Measurements from ENCODE around the gene PTGR1.
A peak's percentile ranks its signal among the peaks of the same experiment; 100 is the strongest.
"Not testable (repeated sequence)": the region's sequence is repeated elsewhere in the genome, so short reads cannot be mapped to it uniquely, and the experiment has no call there.

The PTGR1 gene

DNA sequence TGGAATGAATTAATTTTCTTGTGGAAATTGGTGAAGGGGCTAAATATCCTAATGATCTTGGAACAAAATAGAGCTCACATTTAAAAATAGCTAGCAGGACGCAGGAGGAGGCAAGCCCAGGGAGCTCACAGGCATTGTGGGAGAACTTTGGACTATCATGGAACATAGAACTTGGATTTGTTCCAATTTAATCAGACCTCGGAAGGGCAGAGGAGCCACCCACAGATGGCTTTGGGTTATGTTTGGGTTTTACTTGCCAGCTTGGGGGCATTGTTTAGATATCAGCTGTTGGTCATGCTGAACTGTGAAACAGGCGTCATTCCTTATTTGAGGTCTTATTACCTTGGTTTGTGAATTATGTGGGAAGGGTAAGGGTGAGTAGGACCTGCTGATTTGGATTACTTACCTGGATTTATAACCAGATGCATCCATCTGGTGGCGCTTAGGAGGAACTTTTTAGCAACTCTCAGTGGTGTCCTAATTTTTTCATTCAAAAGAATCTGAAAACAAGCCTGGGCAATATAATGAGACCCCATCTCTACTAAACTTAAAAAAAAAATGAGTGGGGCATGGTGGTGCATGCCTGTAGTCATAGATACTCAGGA lies 14.1 kb upstream of the PTGR1 start:
- no peak for DNase-seq (ENCODE audit: low read depth in 2 of 2)

DNA sequence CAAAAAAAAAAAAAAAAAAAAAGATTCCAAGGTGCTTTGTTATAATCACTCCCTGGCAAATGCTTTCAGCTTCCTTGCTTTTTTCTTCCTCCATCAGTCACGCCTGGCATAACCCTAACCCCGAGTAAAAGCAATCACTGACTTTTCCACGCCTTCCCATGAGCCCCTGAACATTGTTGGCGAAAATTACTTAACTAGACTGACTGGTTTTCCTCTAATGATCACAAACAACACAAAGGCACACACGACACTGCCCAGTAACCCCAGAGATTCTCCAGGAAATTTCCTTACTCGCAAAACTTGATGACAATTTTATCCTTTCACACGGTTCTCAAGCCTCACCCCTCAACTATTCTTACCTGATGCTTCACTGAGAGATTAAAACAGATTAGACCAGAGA lies 11.4 kb upstream of the PTGR1 start:
- DNase-seq (ENCODE audit: low read depth in 2 of 2), result no peak

DNA sequence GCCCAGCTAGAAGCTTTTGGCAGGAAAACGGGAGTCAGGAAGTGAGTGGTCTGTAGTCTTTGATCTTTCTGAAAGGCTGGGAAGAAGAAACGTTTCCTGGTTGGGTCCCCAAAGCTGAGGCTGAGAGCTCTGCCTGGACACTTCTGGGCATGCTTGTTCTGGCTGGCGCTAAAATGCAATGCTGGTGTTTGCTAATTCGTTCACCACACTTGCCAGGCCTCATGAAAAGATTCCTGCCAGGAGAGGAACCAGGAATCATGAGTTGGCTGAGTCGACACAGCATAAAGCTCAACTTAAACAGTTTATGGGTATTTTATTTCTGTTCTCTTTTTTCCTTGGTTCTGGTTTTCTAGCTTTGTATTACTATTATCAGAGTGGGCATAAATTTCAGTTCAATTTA lies 10.7 kb upstream of the PTGR1 start:
- DNase-seq (ENCODE audit: low read depth in 2 of 2), result no peak

DNA sequence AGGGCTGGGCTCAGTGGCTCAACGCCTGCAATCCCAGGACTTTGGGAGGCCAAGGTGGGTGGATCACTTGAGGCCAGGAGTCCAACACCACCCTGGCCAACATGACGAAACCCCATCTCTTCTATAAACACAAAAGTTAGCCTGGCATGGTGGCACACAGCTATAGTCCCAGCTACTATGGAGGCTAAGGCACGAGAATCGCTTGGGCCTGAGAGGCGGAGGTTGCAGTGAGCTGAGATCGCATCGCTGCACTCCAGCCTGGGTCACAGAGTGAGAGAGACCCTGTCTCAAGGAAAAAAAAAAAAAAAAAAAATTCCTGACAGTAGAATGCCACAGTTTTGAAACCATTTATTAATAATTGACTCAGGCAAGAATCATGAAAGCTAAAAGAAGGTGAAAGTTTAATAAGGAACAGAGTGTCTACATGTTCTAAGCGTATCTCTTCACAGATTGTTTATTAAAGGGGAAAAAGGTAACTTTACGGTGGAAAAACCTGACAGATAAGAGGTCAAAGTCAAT lies 5.7 kb upstream of the PTGR1 start:
- DNase-seq (ENCODE audit: low read depth in 2 of 2), result no peak

DNA sequence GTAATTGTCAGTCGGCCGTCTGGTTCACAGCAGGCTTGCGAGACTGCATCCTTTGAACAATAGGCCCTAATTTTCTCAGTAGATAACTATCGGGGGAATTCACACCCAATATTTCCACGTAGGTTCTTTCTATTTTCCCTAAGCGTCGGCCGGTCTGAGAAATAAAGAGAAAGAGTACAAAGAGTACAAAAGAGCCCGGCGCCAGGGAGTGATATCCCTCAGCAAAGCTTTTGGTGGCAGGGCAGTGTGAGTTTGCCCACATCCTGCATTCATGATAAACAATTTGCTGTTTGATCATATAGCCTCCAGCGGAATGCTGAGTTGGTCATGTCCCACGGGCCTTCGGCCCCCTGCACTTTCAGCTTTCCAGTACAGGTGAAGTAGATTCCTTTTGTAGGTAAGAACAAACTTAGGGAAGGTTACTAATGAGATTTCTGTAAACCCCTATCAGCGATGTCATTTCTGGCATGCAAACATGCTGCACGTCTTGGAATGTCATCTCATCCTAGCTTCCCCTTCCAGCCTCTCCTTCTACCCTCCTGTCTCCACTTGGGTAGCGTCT lies 4.7 kb upstream of the PTGR1 start:
- DNase-seq (ENCODE audit: low read depth in 2 of 2), result no peak

DNA sequence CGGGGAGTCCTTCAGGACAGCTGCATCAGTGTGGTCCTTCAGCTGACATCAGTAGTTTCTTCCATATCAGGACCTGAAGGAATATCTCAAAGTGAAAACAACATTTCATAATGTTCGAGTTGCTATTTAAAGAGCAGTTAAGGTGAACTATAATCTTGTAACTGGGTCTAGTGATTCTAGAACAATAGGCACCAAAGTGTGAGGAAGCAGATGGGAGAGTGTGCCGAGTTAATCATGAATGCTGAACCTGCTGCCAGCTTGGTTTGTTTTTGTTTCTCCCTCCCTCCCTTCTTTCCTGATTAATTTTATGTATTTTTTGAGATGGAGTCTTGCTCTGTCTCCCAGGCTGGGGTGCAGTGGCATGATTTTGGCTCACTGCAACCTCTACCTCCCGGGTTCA lies 3.6 kb upstream of the PTGR1 start:
- no peak for DNase-seq (ENCODE audit: low read depth in 2 of 2)

DNA sequence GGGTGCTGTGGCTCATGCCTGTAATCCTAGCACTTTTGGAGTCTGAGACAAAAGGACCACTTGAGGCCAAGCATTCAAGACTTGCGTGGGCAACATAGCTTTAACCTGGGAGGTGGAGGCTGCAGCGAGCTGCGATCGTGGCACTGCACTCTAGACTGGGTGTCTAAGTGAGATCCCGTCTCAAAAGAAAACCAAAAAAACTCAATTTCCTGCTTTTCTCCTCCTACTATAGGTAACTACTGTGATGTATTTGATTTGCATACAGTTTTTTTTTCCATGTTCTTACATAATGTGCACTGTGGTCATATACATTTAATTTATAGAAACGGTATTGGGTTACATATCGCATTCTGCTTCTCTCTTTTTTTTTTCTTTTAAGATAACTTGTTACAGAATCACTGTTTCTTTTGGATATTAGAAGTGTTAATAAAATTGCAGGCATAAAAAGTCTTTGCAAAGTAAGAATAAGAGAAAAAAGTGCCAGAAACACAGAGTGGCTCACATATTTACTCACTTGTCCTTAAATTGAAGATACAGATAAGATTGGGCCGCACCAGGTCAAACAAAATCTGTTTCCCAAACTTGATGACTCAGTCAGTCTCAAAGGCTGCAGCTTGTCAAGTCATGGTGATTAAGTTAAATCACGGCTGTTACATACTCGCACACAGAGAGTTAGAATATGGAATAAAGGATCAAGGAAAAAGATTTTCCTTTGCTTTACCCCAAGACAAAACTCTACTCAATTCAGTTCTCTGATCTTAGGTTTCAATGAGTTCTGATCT lies 2.0 kb upstream of the PTGR1 start:
- DNase-seq (ENCODE audit: low read depth in 2 of 2), result no peak

DNA sequence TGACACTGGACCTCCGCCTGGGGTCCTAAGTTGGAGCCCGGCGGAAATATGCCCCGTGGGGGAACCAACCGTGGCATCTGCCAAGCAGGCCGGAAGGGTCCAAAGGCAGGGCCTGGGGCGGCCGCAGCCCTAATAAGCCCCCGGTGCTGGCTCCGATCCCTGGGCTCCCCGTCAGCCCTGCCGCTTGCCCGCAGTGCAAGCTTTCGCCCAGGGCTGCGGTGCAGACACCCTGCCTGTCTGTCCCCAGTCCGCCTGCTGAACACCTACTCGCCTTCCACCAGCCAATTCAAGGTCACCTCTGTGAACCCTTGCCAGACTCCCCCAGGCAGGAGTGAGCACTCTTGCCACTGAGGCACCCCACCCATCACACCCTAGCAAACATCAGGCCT lies 502 bp upstream of the PTGR1 start:
- no peak for DNase-seq (ENCODE audit: low read depth in 2 of 2)

DNA sequence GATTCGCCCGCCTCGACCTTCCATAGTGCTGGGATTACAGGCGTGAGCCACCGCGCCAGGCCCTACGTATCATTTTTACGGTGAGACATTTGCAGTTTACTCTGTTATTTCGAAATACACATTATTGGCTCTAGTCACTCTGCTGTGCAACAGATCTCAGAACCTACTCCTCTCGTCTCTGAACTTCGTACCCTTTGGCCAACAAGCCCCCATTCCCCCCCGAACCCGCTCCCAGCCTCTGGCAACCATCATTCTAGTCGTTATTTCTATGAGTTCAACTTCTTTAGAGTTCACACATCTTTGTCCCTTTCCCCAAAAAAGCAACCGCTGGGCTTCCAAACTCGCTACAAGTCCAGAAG lies 735 bp downstream of the PTGR1 start:
- DNase-seq (ENCODE audit: low read depth in 2 of 2), result no peak

DNA sequence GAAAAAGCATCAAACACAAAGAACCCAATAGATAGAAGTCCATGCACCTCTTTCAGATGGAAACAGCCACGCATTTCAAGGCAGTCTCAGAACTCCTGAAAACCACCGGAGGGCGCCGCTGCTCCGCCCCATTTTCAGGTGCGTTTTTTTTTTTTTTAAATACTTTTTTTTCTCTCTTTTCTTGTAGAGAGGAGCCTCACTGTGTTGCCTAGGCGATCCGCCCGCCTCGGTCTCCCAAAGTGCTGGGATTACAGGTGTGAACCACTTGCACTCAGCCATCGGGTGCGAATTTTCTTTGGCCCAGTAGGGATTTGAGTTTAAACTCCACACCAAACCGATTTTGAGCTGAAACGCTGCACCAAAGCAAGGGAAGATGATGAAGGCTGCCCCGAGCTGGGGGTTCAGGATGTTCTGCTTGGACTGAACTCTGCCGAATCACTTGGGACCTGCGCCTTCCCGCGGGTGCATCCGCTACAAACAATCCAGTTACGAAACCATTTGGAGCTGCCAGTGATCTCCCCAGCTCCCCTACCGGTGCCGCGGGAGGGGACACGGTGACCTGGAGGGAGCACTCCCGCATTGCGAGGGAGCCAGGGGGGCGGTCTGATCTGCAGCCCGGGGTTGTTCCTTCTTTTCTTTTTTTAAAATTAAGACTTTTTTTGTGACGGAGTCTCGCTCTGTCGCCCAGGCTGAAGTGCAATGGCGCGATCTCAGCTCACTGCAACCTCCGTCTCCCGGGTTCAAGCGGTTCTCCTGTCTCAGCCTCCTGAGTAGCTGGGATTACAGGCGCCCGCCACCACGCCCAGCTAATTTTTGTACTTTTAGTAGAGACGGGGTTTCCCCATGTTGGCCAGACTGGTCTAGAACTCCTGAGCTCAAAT lies 1.4 kb downstream of the PTGR1 start:
- DNase-seq (ENCODE audit: low read depth in 2 of 2), result peak; percentile 14 to 25

DNA sequence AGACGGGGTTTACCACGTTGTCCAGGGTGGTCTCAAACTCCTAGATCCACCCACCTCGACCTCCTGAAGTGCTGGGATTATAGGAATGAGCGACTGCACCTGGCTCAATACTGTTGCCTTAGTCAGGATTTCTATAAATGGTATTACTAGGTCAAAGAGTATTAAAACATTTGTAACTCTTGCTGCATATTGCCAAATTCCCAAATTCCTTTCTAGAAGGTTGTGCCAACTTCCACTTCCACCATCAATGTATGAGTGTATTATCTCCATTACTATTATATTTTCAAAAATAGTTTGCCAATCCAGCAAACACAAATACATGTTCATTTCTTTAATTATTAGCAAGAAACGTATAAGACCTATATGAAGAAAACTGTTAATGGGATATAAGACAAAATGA lies 10.6 kb downstream of the PTGR1 start:
- no peak for DNase-seq (ENCODE audit: low read depth in 2 of 2)

DNA sequence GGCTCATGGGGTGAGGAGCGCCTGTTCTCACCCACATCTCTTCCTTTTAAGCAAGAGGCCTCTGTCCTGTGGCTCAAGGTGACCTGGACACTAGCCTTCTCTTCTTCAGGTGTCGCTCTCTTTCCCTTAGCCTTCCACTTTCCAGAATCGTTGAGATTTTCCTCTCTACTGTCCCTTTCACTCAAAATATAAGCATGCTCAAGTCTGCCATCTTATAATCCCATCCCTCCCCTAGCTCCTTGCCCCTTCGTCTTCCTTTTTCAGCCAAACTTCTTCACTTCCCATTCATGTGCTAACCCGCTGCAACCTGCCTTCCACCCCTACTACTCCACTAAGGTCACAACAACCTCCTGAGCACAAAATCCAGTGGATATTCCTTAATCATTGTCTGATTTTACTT lies 13.1 kb downstream of the PTGR1 start:
- DNase-seq (ENCODE audit: low read depth in 2 of 2), result no peak

DNA sequence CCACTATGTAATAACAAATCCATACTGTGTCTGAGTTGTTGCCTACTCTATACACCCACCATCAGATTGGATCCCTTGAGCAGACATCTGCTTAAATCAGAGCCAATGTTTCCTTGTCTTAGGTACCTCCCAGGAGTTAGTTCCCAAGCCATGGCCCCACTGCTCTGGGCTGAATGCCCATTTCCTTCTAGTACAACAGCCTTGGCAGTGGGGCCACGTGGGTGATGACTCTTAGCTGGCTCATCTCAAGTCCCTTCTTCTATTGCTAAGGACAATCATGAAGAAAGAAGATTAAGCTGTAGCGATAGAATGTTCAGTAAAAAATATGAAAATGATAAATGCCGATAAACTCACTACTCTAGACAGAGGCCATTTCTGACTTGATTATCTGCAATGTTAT lies 16.6 kb downstream of the PTGR1 start:
- DNase-seq (ENCODE audit: low read depth in 2 of 2), result no peak

DNA sequence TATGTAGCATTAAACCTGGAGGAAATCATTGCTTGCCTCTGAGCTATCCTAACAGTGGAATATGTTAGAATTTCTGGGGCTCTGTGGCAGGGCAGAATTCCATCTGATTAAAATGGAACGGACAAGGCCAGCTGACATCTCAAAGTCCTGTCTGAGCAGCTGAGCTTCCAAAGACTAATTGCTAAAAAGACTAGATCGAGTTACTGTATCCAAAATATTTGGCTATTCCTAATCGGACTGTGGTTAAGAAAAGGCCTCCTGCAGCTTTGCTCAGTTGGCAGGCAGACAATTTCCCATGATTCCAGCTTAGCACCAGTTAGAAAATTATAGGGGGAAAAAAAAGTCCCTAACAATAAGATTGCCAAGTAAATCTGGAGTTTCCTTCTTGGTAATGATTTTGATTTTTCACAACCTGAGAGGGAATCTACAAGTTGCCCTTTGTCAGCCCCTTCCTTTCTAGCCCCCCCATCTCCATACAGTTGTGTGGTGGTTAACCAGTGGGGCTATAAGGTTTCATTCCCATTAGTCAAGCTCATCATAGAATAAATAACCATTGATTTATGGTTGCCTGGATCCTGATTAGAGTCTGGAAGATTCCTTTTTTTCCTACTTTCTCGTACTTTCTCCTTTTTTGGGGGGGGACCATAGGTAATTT lies 26.4 kb downstream of the PTGR1 start:
- no peak for DNase-seq (ENCODE audit: low read depth in 2 of 2)

DNA sequence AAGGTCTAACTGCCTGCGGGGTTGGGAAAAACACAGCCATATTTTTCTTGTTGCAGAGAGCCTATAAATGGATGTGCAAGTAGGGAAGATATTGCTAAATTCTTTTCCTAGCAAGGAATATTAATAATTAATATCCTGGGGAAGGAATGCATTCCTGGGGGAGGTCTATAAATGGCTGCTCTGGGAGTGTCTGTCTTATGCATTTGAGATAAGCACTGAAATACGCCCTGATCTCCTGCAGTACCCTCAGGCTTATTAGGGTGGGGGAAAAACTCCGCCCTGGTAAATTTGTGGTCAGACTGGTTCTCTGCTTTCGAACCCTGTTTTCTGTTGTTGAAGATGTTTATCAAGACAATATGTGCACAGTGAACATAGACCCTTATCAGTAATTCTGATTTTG lies 31.3 kb downstream of the PTGR1 start:
- DNase-seq (ENCODE audit: low read depth in 2 of 2), result not testable (repeated sequence)

DNA sequence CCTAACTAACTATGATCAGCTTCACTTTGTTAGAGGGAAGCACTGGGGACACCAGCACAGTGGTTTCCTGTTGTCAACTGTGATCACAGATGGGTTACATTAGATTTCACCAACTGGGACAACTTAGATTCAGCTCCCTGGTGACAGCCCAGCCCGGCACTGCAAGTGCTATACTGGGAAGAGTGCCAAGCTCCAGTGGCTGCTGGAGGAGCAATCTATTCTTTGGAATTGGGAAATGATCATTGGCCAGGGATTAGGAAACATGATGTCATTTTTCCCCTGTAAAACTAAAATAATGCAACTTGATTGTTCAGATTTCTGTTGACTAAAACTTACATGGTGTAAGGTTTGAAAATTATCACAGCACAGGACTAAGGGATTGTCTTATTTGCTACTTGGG lies 33.2 kb downstream of the PTGR1 start:
- no peak for DNase-seq (ENCODE audit: low read depth in 2 of 2)

DNA sequence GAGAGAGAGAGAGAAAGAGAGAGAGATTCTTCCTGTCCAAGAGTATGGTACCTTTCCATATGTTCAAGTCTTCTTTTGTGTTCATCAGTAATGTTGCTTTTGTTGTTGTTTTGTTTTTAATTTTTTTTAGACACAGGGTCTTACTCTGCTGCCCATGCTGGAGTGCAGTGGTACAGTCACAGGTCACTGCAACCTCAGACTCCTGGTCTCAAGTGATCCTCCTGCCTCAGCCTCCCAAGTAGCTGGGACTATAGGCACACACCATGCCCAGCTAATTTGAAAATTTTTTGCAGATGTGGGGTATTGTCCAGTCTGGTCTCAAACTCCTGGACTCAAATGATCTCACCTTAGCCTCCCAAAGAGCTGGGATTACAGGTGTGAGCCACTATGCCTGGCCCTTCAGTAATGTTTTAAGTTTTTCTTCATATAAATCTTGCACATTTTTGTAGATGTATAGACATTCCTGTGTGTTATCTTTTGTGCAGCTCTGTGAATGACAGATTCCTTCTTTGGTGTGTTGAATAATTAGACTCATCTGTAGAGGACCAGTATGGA lies 38.2 kb downstream of the PTGR1 start:
- no peak for DNase-seq (ENCODE audit: low read depth in 2 of 2)

DNA sequence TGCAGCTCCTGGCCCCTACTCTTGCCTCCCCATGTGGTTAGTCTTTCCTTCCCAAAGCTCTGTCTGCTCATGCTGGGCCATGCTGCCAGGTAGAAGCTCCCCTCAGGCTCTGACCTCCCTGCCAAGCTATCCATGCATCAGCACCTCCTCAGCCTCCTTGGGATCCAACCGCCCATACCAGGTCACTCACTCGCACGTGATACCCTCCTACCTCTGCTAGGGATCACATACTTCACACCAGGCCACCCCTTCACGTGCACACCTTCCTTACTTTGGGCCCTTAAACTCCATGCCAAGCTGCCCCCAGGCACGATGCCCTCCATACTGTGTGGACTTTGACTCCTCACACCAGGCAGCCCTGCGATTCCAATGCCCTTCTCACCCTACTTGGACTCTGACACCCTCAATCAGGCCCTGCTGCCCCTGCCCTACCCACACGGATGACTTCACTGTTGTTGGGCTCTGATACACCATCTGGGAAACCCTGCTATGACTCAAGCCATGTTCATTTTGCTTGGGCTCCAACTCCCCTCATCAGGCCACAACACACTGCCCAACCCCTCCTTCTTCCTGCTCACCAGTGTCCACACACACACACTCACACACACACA lies 40.3 kb downstream of the PTGR1 start:
- DNase-seq (ENCODE audit: low read depth in 2 of 2), result no peak

DNA sequence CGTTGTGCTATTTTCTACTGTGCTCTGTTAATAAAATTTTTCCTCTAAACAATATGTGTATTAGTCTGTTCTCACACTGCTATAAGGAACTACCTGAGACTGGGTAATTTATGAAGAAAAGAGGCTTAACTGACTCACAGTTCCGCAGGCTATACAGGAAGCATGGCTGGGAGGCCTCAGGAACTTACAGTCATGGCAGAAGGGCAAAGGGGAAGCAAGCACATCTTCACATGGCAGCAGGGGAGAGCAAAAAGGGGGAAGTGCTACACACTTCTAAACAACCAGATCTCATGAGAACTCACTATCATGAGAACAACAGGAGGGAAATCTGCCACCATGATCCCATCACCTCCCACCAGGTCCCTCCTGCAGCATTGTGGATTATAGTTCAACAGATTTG lies 44.0 kb downstream of the PTGR1 start:
- not testable (repeated sequence) for DNase-seq (ENCODE audit: low read depth in 2 of 2)

DNA sequence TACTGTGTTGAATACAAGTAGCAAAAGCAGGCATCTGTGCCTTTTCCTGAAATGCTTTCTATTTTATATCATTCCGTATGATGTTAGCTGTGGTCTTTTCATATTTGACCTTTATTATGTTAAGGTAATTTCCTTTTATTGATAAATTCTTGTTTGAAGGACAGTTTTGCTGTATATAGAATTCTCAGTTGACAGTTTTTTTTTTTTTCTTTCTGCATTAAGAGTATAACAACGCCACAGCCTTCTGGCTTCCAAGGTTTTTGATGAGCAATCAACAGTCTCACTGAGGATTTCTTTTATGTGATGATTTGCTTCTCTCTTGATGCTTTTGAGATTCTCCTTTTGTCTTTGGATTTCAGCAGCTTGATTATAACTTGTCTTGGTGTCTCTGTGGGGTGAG lies 50.8 kb downstream of the PTGR1 start:
- DNase-seq (ENCODE audit: low read depth in 2 of 2), result no peak
